HG03108 (cell line): ENCODE data around the gene NT5C1A.
A peak's percentile ranks its signal among the peaks of the same experiment; 100 is the strongest.

Experiments used
- ATAC-seq: cut with Tn5 transposase; IDR thresholded peaks from one replicate; pipeline ENCODE4 v1.9.1; 2021; ENCODE audit warnings: moderate library complexity; ENCODE audit not compliant: unreplicated experiment

NT5C1A gene

GRCh38 chr1:39671793-39672550 is at the start of gene NT5C1A:
TSS of gene NT5C1A (minus strand) at chr1:39672107. CDS start at chr1:39672038, 69 bp downstream.
- no peak for ATAC-seq

- no peak for ATAC-seq
These were observed 49.8 kb upstream of the NT5C1A start for GRCh38 chr1:39721664-39722063.

- no peak for ATAC-seq
These were observed 48.4 kb upstream of the NT5C1A start for GRCh38 chr1:39720094-39720999.

GRCh38 chr1:39717809-39718208 is 45.9 kb upstream of the NT5C1A start:
- no peak for ATAC-seq

- ATAC-seq: no peak
These were observed 41.6 kb upstream of the NT5C1A start for GRCh38 chr1:39713557-39713956.

GRCh38 chr1:39711966-39712340 is 40.0 kb upstream of the NT5C1A start:
- no peak for ATAC-seq

GRCh38 chr1:39711104-39711965 is 39.4 kb upstream of the NT5C1A start:
- ATAC-seq: no peak

- ATAC-seq: no peak
These were observed 35.6 kb upstream of the NT5C1A start for GRCh38 chr1:39707506-39707905.

- no peak for ATAC-seq
These were observed 32.9 kb upstream of the NT5C1A start for GRCh38 chr1:39704757-39705156.

GRCh38 chr1:39701049-39701439 is 29.1 kb upstream of the NT5C1A start:
- ATAC-seq: no peak

GRCh38 chr1:39700348-39700747 is 28.4 kb upstream of the NT5C1A start:
- no peak for ATAC-seq

- ATAC-seq: no peak
These were observed 27.5 kb upstream of the NT5C1A start for GRCh38 chr1:39699419-39699818.

GRCh38 chr1:39698568-39698967 is 26.7 kb upstream of the NT5C1A start:
- ATAC-seq: no peak

- ATAC-seq: no peak
These were observed 24.5 kb upstream of the NT5C1A start for GRCh38 chr1:39696448-39696847.

GRCh38 chr1:39695016-39695415 is 23.1 kb upstream of the NT5C1A start:
- no peak for ATAC-seq

GRCh38 chr1:39694026-39694425 is 22.1 kb upstream of the NT5C1A start:
- no peak for ATAC-seq

- ATAC-seq: no peak
These were observed 20.5 kb upstream of the NT5C1A start for GRCh38 chr1:39692152-39693074.

- peak; percentile 62 for ATAC-seq
These were observed 19.7 kb upstream of the NT5C1A start, which contains the start of gene HPCAL4 for GRCh38 chr1:39691383-39692151. TSS of gene HPCAL4 (minus strand) at chr1:39691433. CDS start at chr1:39684603, 6,830 bp downstream.

- no peak for ATAC-seq
These were observed 19.0 kb upstream of the NT5C1A start for GRCh38 chr1:39690794-39691382.
